RWPE2 (cell line): ENCODE data around the gene TMEM272.

Experiments used
- ATAC-seq: fragments of 200-7000 bp; cut with Tn5 transposase; 3 replicates; pipeline ENCODE4 v1.9.1; 2021; ENCODE audit warnings: low read depth
- DNase-seq: peaks from one replicate; pipeline ENCODE4 v3.0.0-alpha.2; 2020; ENCODE audit warnings: low spot score
- H3K27ac ChIP-seq: fragments of 450-650 bp; 2 replicates; pipeline ENCODE4 v1.5.1; 2017; ENCODE audit warnings: mild to moderate bottlenecking; ENCODE audit not compliant: poor library complexity, severe bottlenecking
- H3K27me3 ChIP-seq: fragments of 250-450 bp; sonication (Bioruptor Pico); 2 replicates; pipeline ENCODE4 v1.5.1; 2021; ENCODE audit warnings: mild to moderate bottlenecking, moderate library complexity; ENCODE audit not compliant: insufficient read depth, poor library complexity, severe bottlenecking
- H3K36me3 ChIP-seq: fragments of 250-450 bp; sonication (Bioruptor Pico); 2 replicates; pipeline ENCODE4 v1.5.1; 2020; ENCODE audit warnings: low read depth, mild to moderate bottlenecking, moderate library complexity
- H3K4me1 ChIP-seq: fragments of 250-450 bp; sonication (Bioruptor Pico); 2 replicates; pipeline ENCODE4 v1.5.1; 2021; ENCODE audit warnings: mild to moderate bottlenecking, moderate library complexity; ENCODE audit not compliant: insufficient read depth, poor library complexity, severe bottlenecking
- H3K4me3 ChIP-seq: fragments of 250-450 bp; sonication (Bioruptor Pico); 2 replicates; pipeline ENCODE4 v1.5.1; 2021; ENCODE audit warnings: mild to moderate bottlenecking, moderate library complexity; ENCODE audit not compliant: severe bottlenecking
- H3K9me3 ChIP-seq: fragments of 250-450 bp; sonication (Bioruptor Pico); 2 replicates; pipeline ENCODE4 v1.5.1; 2021; ENCODE audit warnings: mild to moderate bottlenecking, moderate library complexity; ENCODE audit not compliant: severe bottlenecking
- CTCF ChIP-seq: fragments of 450-650 bp; IDR thresholded peaks from one replicate; pipeline ENCODE4 v1.5.1; 2017; ENCODE audit warnings: mild to moderate bottlenecking, moderate library complexity; ENCODE audit not compliant: poor library complexity, severe bottlenecking

The TMEM272 gene

GRCh38 chr13:51780099-51780498, 64.9 kb downstream of the TMEM272 start:
- Histone ChIP-seq H3K9me3 (no peaks in the 10 kb centered on the region), H3K36me3 (no peaks in the 10 kb centered on the region), H3K4me3 (no peak overlapping the region), H3K4me1 (no peaks in the 10 kb centered on the region), H3K27ac (no peak overlapping the region), H3K27me3 (no peaks in the 10 kb centered on the region)
- no peak for TF ChIP-seq CTCF
- ATAC-seq (no peak), DNase-seq (no peak)

- Histone ChIP-seq H3K27me3 (no peaks in the 10 kb centered on the region), H3K4me1 (no peaks in the 10 kb centered on the region), H3K9me3 (no peaks in the 10 kb centered on the region), H3K36me3 (no peaks in the 10 kb centered on the region), H3K27ac (no peak overlapping the region), H3K4me3 (no peak overlapping the region)
- ATAC-seq (no peak), DNase-seq (no peak)
- no peak for TF ChIP-seq CTCF
Observed at GRCh38 chr13:51778392-51778791, 66.6 kb downstream of the TMEM272 start.

GRCh38 chr13:51777921-51778320, 67.1 kb downstream of the TMEM272 start:
- H3K27ac ChIP-seq = no peak overlapping the region
- H3K36me3 ChIP-seq = no peaks in the 10 kb centered on the region
- ATAC-seq = no peak
- no peaks in the 10 kb centered on the region for H3K27me3 ChIP-seq
- TF ChIP-seq CTCF = no peak
- no peak for DNase-seq
- no peak overlapping the region for H3K4me3 ChIP-seq
- H3K9me3 ChIP-seq = no peaks in the 10 kb centered on the region
- no peaks in the 10 kb centered on the region for H3K4me1 ChIP-seq

DNA sequence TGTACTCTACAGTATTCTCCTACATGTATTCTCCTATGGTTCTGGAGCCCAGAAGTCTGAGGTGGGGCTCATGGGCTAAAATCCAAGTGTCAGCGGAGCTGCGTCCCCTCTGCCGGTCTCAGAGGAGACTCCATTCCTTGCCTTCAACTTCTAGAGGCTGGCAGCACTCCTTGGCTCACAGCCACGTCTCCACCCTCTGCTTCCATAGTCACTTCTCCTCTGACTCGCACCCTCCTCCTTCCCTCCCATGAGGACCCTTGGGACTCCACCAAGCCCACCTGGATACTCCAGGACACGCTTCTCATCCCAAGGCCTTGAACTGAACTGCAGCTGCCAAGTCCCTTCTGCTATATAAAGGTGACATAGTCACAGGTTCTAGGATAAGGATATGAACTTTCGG, 68.8 kb downstream of the TMEM272 start:
- no peak overlapping the region for H3K4me3 ChIP-seq
- no peak overlapping the region for H3K27ac ChIP-seq
- no peaks in the 10 kb centered on the region for H3K27me3 ChIP-seq
- no peaks in the 10 kb centered on the region for H3K4me1 ChIP-seq
- no peaks in the 10 kb centered on the region for H3K36me3 ChIP-seq
- DNase-seq (no peak), ATAC-seq (no peak)
- no peak for TF ChIP-seq CTCF
- H3K9me3 ChIP-seq = no peaks in the 10 kb centered on the region

- Histone ChIP-seq H3K36me3 (no peaks in the 10 kb centered on the region), H3K4me1 (no peaks in the 10 kb centered on the region), H3K27me3 (no peaks in the 10 kb centered on the region), H3K4me3 (no peak overlapping the region), H3K9me3 (no peaks in the 10 kb centered on the region), H3K27ac (no peak overlapping the region)
- no peak for DNase-seq
- ATAC-seq = no peak
- no peak for TF ChIP-seq CTCF
Observed at GRCh38 chr13:51773515-51773914, 71.5 kb downstream of the TMEM272 start.
